HEK293 (cell line): Measurements from ENCODE around the gene SFRP4.

Experiments
- CTCF ChIA-PET: fragments of 350-600 bp; formaldehyde crosslinking; extraction: SDS; loops from one replicate; lab custom pipeline; 2021; ENCODE audit warnings: antibody characterized with exemption; lab: Yijun Ruan, JAX
- POLR2A ChIA-PET: fragments of 300-600 bp; formaldehyde crosslinking; extraction: SDS; loops from one replicate; lab custom pipeline; 2020; ENCODE audit warnings: antibody characterized with exemption, inconsistent platforms; lab: Yijun Ruan, JAX
- H3K27ac ChIP-seq: fragments of 200-500 bp; sonication (Bioruptor generic); 2 replicates; pipeline ENCODE4 v1.5.1; 2014; ENCODE audit warnings: low read depth, low read length, control low read depth, inconsistent platforms; ENCODE audit errors: extremely low read depth
- H3K36me3 ChIP-seq, 2 experiments: fragments of 200-500 bp in 1 of 2; sonication (Bioruptor generic) in 1 of 2; 1 replicate in 1 of 2; 2 replicates in 1 of 2; pipeline ENCODE4 v1.5.1; 2014 to 2017; ENCODE audit warnings: inconsistent platforms in 2 of 2, low read length in 2 of 2; ENCODE audit not compliant: control insufficient read depth in 2 of 2, insufficient read depth in 1 of 2
- H3K4me1 ChIP-seq: fragments of 200-500 bp; sonication (Bioruptor generic); 2 replicates; pipeline ENCODE4 v1.5.1; 2014; ENCODE audit warnings: mild to moderate bottlenecking, low read length, inconsistent platforms; ENCODE audit not compliant: control insufficient read depth, insufficient read depth
- H3K4me3 ChIP-seq: 2 replicates; pipeline ENCODE4 v1.5.1; 2011; ENCODE audit warnings: low read depth, mild to moderate bottlenecking, control low read depth, low read length, moderate library complexity
- H3K9me3 ChIP-seq: fragments of 200-500 bp; sonication (Bioruptor generic); 2 replicates; pipeline ENCODE4 v1.5.1; 2014; ENCODE audit warnings: low read depth, low read length, inconsistent platforms; ENCODE audit not compliant: control insufficient read depth, insufficient read depth
- FEZF1 ChIP-seq: fragments of 450-650 bp; formaldehyde crosslinking; IDR thresholded peaks from 2 replicates; pipeline ENCODE4 v1.5.1; 2016; ENCODE audit warnings: missing biosample characterization, missing genetic modification characterization
- GLIS1 ChIP-seq: fragments of 450-650 bp; formaldehyde crosslinking; IDR thresholded peaks from 2 replicates; pipeline ENCODE4 v1.5.1; 2016; ENCODE audit warnings: missing biosample characterization, missing genetic modification characterization
- IKZF3 ChIP-seq: fragments of 450-650 bp; IDR thresholded peaks from 2 replicates; pipeline ENCODE4 v1.5.0; 2018; ENCODE audit warnings: missing biosample characterization, mild to moderate bottlenecking, missing genetic modification characterization, moderate library complexity
- KLF1 ChIP-seq: fragments of 450-650 bp; formaldehyde crosslinking; IDR thresholded peaks from 2 replicates; pipeline ENCODE4 v1.5.1; 2016; ENCODE audit warnings: missing biosample characterization, missing genetic modification characterization
- KLF10 ChIP-seq: fragments of 450-650 bp; IDR thresholded peaks from 2 replicates; pipeline ENCODE4 v1.5.1; 2018; ENCODE audit warnings: missing biosample characterization, mild to moderate bottlenecking, missing genetic modification characterization
- RBAK ChIP-seq: fragments of 450-650 bp; formaldehyde crosslinking; IDR thresholded peaks from 2 replicates; pipeline ENCODE4 v1.5.1; 2016; ENCODE audit warnings: missing biosample characterization, missing genetic modification characterization
- REPIN1 ChIP-seq: fragments of 450-650 bp; formaldehyde crosslinking; IDR thresholded peaks from 2 replicates; pipeline ENCODE4 v1.5.1; 2017; ENCODE audit warnings: missing biosample characterization, missing genetic modification characterization, low read depth
- SCRT2 ChIP-seq: fragments of 450-650 bp; formaldehyde crosslinking; IDR thresholded peaks from 2 replicates; pipeline ENCODE4 v1.5.1; 2016; ENCODE audit warnings: missing biosample characterization, missing genetic modification characterization
- TSHZ1 ChIP-seq: fragments of 450-650 bp; formaldehyde crosslinking; IDR thresholded peaks from 2 replicates; pipeline ENCODE4 v1.5.1; 2016; ENCODE audit warnings: missing biosample characterization, missing genetic modification characterization, borderline replicate concordance
- YY1 ChIP-seq: fragments of 450-650 bp; formaldehyde crosslinking; IDR thresholded peaks from 2 replicates; pipeline ENCODE4 v1.5.1; 2018; ENCODE audit warnings: missing biosample characterization, missing genetic modification characterization
- ZBTB8A ChIP-seq: fragments of 450-650 bp; formaldehyde crosslinking; IDR thresholded peaks from 2 replicates; pipeline ENCODE4 v1.5.1; 2016; ENCODE audit warnings: missing biosample characterization, missing genetic modification characterization
- ZNF26 ChIP-seq: fragments of 450-650 bp; formaldehyde crosslinking; IDR thresholded peaks from 2 replicates; pipeline ENCODE4 v1.5.1; 2016; ENCODE audit warnings: missing biosample characterization, missing genetic modification characterization
- ZNF266 ChIP-seq: fragments of 450-650 bp; formaldehyde crosslinking; IDR thresholded peaks from 2 replicates; pipeline ENCODE4 v1.5.1; 2016; ENCODE audit warnings: missing biosample characterization, missing genetic modification characterization, low read depth
- ZNF274 ChIP-seq, 2 experiments: fragments of 200-500 bp in 1 of 2; fragments of 450-650 bp in 1 of 2; sonication (Bioruptor generic) in 1 of 2; formaldehyde crosslinking in 1 of 2; IDR thresholded peaks; 2 replicates each; pipeline versions ENCODE4 v1.5.1 to v1.6.1; 2014 to 2016; ENCODE audit warnings: borderline replicate concordance in 1 of 2, inconsistent platforms in 1 of 2, low read length in 1 of 2, missing biosample characterization in 1 of 2, missing genetic modification characterization in 1 of 2
- ZNF280C ChIP-seq: fragments of 450-650 bp; formaldehyde crosslinking; IDR thresholded peaks from 2 replicates; pipeline ENCODE4 v1.5.1; 2016; ENCODE audit warnings: missing biosample characterization, missing genetic modification characterization
- ZNF391 ChIP-seq: fragments of 450-650 bp; formaldehyde crosslinking; IDR thresholded peaks from 2 replicates; pipeline ENCODE4 v1.5.1; 2016; ENCODE audit warnings: low read depth, missing biosample characterization, missing genetic modification characterization, borderline replicate concordance
- ZNF416 ChIP-seq: fragments of 450-650 bp; formaldehyde crosslinking; IDR thresholded peaks from 2 replicates; pipeline ENCODE4 v1.5.1; 2016; ENCODE audit warnings: missing biosample characterization, missing genetic modification characterization
- ZNF433 ChIP-seq: fragments of 450-650 bp; formaldehyde crosslinking; IDR thresholded peaks from 2 replicates; pipeline ENCODE4 v1.5.1; 2016; ENCODE audit warnings: missing biosample characterization, missing genetic modification characterization, low read depth
- ZNF510 ChIP-seq: fragments of 450-650 bp; formaldehyde crosslinking; IDR thresholded peaks from 2 replicates; pipeline ENCODE4 v1.5.1; 2018; ENCODE audit warnings: mild to moderate bottlenecking, missing genetic modification characterization, missing biosample characterization; ENCODE audit not compliant: insufficient replicate concordance
- ZNF518A ChIP-seq: fragments of 450-650 bp; formaldehyde crosslinking; conservative IDR thresholded peaks from 2 replicates; pipeline ENCODE4 v1.5.1; 2016; ENCODE audit warnings: low read depth, missing biosample characterization, missing genetic modification characterization
- ZNF585B ChIP-seq: fragments of 450-650 bp; formaldehyde crosslinking; IDR thresholded peaks from 2 replicates; pipeline ENCODE4 v1.5.1; 2016; ENCODE audit warnings: missing biosample characterization, missing genetic modification characterization
- ZNF670 ChIP-seq: fragments of 450-650 bp; formaldehyde crosslinking; IDR thresholded peaks from 2 replicates; pipeline ENCODE4 v1.5.1; 2016; ENCODE audit warnings: missing biosample characterization, missing genetic modification characterization, low read depth
- ZNF785 ChIP-seq: fragments of 450-650 bp; formaldehyde crosslinking; IDR thresholded peaks from 2 replicates; pipeline ENCODE4 v1.5.1; 2016; ENCODE audit warnings: missing biosample characterization, missing genetic modification characterization
- ZNF792 ChIP-seq: fragments of 450-650 bp; formaldehyde crosslinking; IDR thresholded peaks from 2 replicates; pipeline ENCODE4 v1.5.1; 2016; ENCODE audit warnings: missing biosample characterization, missing genetic modification characterization
- ZNF843 ChIP-seq: fragments of 450-650 bp; formaldehyde crosslinking; IDR thresholded peaks from 2 replicates; pipeline ENCODE4 v1.5.1; 2016; ENCODE audit warnings: missing biosample characterization, missing genetic modification characterization

SFRP4 gene

GRCh38 chr7:37964196-37964595 is 47.6 kb upstream of the SFRP4 start:
- no peak overlapping the region for H3K27ac ChIP-seq
- no peak overlapping the region for H3K4me3 ChIP-seq
- no peaks in the 10 kb centered on the region for H3K9me3 ChIP-seq
- H3K36me3 ChIP-seq: no peaks in the 10 kb centered on the region
- CTCF ChIA-PET: no interaction called here
- H3K4me1 ChIP-seq: no peaks in the 10 kb centered on the region
- TF ChIP-seq ZNF280C (tag by site-specific recombination) (no peak), ZNF433 (tag by site-specific recombination) (no peak), ZNF266 (tag by site-specific recombination) (no peak), ZNF785 (tag by site-specific recombination) (no peak), IKZF3 (tag by site-specific recombination) (no peak), ZNF670 (tag by site-specific recombination) (no peak), TSHZ1 (tag by site-specific recombination) (no peak), ZNF585B (tag by site-specific recombination) (no peak), GLIS1 (tag by site-specific recombination) (no peak), KLF1 (no peak), KLF10 (tag by site-specific recombination) (no peak), ZNF792 (no peak), ZNF26 (no peak), SCRT2 (tag by site-specific recombination) (no peak), REPIN1 (no peak), ZNF510 (tag by site-specific recombination) (no peak)
- POLR2A ChIA-PET: no interaction called here

GRCh38 chr7:37961251-37961650 is 44.6 kb upstream of the SFRP4 start:
- Histone ChIP-seq H3K36me3 (no peaks in the 10 kb centered on the region), H3K4me3 (no peak overlapping the region), H3K27ac (no peak overlapping the region), H3K4me1 (no peaks in the 10 kb centered on the region), H3K9me3 (no peaks in the 10 kb centered on the region)
- CTCF ChIA-PET: interaction anchor here (0.6 kb wide), 2 partner anchors 44 to 413 kb away, joined by 3 to 4 read pairs; partner anchors contain the start of gene SFRP4
- POLR2A ChIA-PET: no interaction called here
- no peak for TF ChIP-seq ZNF843 (tag by site-specific recombination)
- TF ChIP-seq ZBTB8A (tag by site-specific recombination): no peak
- TF ChIP-seq ZNF518A: no peak
- TF ChIP-seq FEZF1 (tag by site-specific recombination): no peak
- no peak for TF ChIP-seq YY1 (tag by site-specific recombination)
- no peak for TF ChIP-seq ZNF391 (tag by site-specific recombination)
- TF ChIP-seq ZNF416 (tag by site-specific recombination): no peak
- no peak for TF ChIP-seq ZNF274 (IDR thresholded peaks at IDR 0.05; ENCODE audit: low read length)
- no peak for TF ChIP-seq ZNF274 (tag by site-specific recombination; IDR thresholded peaks at IDR 0.05; ENCODE audit: borderline replicate concordance)
- TF ChIP-seq RBAK (tag by site-specific recombination): no peak
